ENCODE data around the gene PLXNA4.

PLXNA4 gene

DNA sequence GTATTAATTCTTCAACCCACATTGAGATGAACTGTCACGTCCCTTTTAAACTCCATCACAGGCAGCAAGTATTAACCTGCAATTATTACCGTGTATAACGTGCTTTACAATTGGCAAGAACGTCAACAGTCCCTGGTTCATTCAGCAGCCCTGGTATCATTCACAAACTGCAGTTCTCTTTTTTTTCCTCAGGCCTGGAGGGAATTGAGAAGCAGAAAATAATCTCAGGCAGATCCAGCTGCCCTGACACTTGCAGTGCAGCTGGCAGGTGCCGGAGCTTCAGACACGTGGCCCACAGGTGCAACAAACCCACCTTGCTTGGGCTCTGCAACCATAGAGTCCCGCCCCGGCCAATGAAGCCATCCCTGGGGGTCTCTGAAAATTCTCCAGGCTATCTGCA lies 137.3 kb downstream of the PLXNA4 start:
- no peak for DNase-seq (ENCODE audit: low spot score)

DNA sequence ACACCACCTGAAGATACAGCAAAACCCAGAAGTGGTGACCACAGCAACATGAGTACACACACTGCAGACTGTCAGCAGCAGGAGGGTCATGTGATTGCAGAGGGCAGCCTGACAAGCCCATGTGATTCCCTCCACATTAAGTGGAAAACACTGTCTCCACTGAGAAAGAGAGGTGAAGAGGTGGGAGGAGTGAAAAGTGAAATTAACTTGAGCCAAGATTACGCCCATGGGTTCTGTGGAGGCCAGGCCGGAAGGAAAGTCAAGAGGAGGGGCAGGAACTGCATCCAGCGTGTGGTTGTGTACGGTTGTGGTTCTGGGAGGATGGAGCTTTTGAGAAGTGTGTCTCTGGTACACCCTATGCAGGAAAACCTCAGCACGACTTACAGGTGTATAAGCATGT lies 138.5 kb downstream of the PLXNA4 start:
- DNase-seq (ENCODE audit: low spot score): no peak

DNA sequence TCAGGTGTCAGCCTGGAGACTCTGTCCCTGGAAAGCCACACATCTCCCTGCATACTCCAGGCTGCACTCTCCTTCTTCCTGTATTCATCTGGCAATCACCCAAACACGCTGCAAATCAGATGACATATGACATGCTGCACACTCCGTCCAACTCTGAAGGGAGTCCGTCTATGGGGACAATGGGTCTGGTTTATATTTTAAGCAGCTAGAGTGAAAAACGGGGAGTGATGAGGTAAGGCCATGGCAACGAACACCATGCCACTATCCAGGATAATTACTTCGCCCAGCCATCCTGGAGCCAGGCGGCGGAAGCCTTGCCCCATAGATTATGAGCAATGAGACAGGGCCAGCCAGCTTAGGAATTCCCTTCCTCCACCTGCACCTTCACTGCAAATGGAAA lies 140.1 kb downstream of the PLXNA4 start:
- DNase-seq (ENCODE audit: low spot score): no peak

DNA sequence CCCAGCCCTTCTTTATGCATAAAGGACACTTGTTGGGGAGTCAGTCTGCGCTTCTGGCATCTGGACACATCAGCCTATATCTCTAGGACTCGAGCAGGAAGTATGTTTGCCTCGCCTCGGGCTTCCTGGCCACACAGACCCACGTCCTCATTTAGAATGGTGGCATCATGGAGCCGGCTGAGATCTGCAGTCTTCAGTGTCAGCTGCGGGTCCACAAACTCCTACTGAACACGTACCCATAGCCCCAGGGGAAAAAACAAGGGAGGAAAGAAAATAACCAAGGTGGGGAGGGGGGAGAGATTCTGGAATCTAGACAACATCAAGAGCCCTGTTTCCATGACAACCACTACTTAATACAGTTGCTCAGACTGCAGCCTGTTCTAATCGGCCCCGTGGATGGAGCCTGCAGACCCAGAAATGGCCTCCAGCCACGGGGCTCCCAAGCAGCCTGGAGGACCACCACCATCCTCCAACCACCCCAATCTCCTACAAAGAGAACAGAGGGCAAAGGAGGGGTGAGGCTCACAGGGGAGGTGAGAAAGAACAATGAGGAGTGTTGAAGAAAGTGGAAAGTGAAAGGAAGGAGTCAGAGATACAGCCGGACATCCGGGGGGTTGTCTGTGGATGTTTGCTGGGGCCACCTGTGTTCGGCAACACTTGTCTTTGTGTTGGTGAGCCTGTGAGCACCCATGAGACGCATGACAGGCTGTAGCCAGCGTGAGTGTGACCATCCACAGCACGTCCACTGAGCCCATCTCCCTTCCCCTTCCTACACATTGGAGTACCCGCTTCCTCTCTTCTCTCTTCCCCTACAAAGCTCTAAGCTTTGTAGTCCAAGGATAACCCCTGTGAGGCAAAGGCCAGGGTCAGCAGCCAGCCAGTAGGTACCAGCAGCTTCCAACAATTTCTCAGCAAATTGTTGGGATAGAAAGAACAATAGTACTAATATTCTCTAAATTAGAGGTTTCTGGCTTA lies 141.0 kb downstream of the PLXNA4 start:
- DNase-seq (ENCODE audit: low spot score): no peak

DNA sequence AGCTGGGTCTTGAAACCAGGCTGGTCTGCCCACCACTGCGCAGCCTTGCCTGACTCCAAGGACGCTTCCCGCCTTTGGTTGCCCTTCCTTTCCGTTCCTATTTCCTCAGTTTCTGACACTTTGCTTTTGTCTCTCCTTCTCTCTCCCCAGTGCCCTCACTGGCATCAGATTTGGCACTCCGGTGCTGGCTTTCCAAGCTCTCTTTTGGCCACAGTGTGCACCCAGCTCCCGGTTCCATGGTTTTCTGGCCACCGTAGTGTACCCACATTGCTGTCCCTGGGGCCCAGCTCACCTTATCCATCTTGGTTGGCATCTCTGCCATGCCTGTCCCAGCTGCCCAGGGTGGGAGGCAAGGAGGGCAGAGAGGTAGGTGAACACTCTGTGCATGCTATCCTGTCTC lies 142.2 kb downstream of the PLXNA4 start:
- no peak for DNase-seq (ENCODE audit: low spot score)

DNA sequence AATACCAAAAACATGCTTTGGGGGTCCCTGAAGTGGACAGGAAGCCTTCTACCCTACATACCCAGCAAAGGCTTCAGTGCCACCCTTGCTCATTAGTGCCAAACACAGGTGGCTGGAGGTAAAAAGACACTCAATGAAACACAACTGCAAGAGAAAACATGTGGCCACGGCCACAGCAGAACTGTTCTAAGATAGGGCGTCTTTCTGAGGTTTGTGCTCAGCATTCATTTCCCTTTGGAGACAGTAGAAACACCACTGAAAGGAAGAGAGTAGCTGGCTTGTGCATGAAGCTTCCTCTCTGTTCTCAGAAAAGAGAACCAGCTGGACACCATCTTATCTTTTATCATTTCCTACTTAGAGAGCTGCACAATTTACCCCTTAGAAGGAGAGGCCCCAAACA lies 143.0 kb downstream of the PLXNA4 start:
- DNase-seq (ENCODE audit: low spot score): no peak

DNA sequence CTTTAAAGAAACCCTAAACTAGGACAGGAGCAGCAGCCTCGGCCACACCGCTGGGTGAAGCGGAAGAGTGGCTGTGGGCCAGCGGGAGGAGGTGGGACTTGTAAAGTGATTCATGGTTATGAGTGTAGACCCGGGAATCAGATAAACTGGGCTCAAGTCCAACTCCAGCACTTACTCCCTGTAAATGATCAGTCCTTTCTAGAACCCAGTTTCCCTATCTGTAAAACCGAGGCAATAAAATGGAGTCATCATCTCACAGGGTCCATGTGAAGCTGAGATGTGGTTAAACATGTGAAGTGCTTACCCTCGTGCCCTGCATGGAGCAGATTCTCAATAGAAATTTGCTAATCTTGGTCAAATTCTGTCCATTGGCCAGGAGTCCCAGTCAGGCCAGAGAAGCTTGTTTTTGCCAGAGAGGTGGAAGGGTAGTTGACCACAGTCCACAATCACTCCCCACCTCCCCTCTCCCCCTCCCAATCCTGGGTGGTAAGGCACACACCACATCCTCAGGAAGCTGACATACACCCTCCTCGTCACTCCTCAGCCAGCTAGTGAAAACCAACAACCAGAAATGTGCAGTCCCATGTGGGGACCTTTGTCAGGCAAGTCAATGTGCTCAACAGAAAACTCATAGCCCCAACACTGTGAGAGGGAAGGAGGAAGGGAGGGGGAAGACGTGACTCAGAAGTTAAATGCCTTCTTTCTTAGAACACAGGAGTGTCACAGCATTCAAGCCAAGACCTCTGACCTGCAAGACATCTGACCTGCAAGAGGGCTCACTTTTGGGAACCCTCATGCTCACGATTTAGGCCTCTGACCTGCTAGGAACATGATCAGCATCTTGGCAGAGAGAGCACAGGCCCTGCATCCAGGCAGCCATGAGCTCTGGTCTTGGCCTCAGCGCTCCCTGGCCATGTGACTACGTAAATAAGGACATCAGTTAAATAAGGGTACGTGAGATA lies 145.1 kb downstream of the PLXNA4 start:
- no peak for DNase-seq (ENCODE audit: low spot score)

DNA sequence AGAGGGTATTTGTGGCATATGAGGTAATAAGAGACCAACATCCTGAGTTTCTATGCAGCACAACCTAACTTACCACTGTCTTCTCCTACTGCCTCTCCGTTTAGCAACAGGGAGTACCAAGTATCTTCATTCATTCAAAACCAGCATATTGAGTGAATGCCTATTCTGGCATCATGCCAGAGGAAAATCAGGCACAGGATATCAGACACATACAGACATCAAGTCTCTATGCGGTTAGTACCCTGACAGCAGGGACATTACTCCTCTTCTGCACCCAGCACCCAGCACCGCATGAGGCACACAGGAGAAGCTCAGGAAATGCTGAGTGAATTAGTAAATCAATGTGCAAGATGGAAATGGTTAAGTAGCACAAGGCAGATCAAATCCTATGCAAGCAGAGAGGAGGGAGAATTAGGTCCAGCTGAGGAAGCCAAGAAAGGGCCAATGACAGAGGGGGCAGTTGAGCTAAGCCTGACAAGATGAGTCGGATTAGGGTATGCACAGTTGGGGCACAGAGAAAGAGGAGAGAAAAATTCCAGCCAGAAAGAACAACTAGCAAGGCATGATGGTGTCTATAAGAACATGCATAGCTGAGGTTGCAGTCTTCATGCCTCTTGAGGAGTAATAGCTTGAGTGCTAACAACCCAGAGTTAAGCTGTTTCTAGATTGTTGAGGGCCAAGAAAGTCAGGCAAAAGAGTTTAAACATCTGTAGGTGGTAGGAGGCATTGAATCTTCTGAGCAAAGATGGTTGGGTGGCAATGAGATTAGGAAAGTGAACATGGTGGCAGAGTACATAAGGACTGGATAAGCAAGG lies 146.0 kb downstream of the PLXNA4 start:
- no peak for DNase-seq (ENCODE audit: low spot score)

DNA sequence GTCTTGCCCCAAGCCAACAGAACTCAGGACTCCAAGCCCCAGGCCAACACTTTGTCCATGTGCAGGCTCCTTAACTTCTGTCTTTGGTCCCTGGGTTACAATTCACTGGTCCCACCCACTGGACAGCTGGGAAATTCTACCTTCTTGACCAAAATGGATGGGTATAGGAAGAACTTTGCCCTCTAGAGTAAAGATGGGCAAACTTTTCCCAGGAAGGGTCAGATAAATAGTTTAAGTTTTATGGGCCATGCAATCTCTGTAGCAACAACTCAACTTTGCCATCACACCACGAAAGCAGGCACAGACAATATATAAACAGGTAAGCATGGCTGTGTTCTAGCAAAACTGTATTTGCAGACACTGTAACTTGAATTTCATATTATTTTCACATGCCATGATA lies 147.1 kb downstream of the PLXNA4 start:
- no peak for DNase-seq (ENCODE audit: low spot score)

DNA sequence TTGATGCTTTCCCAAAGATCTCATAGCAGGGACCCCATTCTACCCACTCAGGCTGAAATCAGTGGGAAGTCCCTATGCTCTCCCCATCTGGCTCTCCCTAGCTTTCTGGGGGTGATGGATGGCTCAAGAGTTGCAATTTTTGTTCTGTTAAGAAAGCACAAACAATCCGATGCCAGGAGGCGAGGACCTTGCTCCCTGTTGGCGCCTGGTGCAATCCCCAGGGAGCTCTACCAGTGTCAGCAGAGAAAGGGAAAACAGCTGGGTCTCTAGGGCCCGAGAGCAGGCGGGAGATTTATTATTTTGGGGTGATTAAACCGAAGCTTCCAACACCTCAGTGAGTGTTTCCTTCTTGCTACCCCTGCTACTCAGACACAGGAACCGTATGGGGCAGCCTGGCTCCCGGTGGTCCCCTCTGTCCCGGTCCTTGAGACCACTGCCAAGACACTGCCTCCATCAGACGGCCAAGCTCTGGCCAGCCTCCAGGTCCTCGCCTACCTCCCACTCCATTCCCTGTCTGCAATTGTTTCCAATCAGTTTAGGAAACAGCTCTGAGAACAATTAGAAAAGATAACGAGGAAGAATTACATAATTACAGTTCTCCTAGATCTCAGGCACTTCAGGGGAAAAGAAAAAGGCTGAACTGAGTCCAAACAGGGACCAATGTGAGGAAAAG lies 147.9 kb downstream of the PLXNA4 start:
- no peak for DNase-seq (ENCODE audit: low spot score)

DNA sequence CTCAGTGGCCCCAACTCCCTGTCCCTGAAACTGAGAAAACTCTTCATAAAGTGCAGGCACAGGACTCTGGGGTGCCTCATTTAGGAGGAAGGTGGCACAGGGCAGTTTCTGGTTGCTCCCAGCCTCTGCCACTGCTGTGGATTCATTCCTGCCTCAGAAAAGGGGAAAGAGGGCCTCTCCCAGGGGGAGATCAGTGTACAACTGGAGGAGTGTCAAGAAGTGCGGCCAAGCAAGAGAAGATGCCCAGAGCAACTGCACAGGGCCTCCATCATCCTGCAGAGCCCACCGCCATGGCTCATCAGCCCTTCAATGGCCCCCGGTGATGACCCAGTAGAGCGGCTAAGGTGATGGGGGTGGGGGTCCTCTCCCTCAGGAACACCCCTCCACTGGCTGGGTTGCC lies 150.3 kb downstream of the PLXNA4 start:
- no peak for DNase-seq (ENCODE audit: low spot score)

DNA sequence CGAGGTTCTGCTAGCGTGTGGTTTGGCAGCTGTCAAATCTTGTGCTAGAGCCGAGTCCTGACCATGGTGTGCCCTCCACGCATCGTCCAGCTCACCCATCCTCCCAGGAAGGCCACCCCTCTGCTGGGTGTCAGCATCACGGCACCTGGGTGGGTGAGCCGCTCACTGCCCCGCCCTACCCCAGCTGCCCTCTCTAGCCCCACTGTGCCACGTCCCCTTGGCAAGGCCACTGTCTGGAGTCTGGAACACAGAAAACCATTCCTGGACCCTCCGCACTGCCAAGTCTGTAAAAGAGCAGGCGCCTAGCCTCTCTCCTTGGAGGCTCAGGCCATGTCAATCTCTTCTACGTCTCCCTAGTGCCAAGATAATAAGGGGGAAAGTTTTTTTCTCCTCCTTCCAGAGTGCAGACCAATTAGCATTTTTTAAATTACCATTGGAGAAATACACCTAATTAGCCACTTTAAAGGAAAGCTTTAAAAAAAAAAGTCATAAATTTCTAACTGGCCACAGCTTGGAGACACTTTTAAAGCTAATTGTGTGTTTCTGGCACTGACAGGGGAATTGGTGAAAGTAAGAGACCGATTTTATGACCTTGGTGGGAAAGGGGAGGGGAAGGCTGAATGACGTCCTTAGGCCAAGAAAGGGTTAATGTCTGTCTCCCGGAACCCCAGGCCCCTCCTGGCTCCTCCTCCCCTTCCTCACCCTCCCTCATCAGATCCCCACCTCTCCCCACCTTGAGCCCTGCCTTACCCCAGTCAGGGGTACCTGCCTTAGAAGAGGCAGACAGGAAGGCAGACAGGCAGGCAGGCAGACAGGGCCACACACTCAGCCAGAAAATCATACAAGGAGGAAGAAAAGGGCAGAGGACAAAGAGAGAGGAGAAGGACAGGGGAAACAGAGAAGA lies 151.2 kb downstream of the PLXNA4 start:
- no peak for DNase-seq (ENCODE audit: low spot score)

DNA sequence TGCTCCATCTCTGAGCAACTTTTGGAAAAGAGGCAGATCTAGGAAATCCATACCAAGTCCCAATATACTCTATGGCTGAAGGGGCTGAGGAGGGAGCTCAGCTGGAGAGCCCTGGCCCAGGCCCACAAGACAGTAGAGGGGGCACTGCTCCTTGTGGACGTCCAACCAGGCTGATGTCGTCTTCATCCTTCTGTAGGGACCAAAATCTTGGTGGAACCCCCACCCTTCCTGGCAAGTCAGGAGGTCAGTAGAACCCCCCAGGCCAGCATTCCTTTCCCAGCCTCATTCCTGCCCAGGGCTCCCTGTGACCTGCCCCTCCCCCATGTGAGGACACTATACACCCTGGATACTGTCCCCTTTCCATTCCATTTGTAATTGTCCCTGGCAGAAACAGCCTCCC lies 152.0 kb downstream of the PLXNA4 start:
- DNase-seq (ENCODE audit: low spot score): no peak

DNA sequence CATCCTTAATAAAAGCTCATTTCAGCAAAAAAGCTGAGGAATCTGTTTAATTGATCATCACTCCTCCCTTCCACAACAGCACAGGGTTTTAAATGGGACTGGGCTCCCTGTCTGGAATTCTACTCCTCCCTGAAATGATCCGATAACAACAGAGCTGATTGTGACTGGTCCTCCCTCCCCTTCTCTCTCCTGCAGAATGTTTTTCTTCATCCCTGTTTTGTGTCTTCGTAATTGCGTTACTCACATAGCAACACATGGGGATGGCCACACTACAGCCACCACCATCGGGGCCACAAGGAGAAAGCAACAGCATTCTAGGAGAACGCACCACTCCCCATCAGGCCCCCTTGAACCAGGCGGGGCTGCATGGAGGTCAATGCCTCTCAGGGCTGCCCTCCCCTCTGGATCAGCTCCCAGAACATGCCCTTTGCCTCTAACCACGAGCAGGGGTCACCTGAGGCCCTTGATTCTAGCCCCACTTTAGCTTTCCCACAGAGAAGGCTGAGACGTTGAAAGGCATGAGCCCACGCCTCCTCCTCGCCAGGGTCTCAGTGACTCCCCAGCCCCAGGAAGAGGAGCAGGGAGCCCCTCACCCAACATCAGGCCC lies 152.6 kb downstream of the PLXNA4 start:
- no peak for DNase-seq (ENCODE audit: low spot score)

DNA sequence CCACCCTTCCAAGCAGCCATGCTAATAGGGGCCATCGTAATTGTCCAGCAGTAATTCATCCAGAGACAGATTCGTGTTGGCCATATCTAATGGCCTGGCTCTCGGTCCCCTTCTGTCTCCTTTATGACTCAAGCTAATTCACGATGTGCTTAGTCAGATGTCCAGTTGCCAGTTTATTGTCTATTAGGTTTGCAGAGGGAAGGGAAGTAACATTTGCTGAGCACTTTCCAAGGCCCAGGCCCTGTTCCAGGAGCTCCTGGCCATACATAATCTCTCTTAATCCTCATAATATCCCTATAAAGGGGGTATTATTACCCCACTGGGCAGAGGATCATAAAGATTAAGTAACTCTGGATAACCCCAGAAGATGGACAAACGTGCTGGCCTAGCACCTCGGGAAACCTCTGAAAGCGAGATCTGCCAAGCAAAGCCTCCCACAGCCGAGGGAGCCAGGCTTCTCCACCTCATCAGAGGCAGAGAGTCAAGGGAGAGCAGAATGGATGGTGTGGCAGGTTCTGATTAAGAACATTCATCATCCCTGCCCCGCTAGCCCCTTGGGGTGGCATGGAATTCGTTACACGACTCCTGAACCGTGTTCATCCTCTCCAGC lies 153.7 kb downstream of the PLXNA4 start:
- DNase-seq (ENCODE audit: low spot score): no peak

DNA sequence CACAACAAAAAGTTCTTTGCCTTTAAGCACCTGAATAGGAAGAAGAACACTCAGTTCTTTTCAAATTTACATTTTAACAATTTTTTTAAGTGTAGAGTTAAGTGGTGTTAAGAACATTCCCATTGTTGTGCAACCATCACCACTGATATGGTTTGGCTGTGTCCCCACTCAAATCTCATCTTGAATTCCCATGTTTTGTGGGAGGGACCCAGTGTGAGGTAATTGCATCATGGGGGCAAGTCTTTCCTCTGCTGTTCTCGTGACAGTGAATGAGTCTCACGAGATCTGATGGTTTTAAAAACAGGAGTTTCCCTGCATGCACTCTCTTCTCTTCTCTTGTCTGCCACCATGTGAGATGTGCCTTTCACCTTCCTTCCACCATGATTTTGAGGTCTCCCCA lies 155.7 kb downstream of the PLXNA4 start:
- DNase-seq (ENCODE audit: low spot score): no peak

DNA sequence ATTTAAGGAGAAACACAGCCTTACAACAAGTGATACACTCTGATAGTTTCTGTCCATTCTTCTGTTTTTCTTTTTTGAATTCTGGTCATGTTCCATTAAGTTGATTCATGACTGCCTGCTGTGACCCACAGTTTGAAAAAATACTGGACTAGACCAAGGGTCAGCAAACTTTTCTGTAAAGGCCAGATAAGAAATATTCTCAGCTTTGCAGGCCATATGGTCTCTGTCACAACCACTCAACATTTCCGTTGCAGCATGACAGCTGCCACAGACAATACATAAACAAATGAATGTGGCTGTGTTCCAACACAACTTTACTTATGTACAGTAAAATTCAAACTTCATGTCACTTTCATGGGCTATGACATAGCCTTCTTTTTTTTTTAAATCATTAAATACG lies 156.7 kb downstream of the PLXNA4 start:
- DNase-seq (ENCODE audit: low spot score): no peak

DNA sequence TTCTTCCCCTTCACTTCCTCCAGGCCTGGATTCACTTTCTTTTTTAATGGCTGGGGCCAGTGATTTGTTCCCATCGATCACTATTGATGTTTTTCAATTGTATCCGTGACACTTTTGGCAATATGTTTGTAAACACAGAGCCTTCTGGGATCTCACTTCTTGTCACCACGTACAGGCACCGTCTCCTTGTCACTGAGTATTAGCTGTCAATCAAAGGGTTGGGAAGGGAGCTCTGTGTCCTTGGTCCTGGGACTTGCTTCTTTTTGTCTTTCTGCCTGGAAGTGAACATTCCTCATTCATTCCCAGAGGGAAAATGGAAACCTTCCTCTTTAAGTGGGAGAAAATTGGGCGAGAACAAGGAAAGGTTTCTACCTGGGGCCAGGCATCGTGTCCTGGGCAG lies 157.4 kb downstream of the PLXNA4 start:
- DNase-seq (ENCODE audit: low spot score): no peak

DNA sequence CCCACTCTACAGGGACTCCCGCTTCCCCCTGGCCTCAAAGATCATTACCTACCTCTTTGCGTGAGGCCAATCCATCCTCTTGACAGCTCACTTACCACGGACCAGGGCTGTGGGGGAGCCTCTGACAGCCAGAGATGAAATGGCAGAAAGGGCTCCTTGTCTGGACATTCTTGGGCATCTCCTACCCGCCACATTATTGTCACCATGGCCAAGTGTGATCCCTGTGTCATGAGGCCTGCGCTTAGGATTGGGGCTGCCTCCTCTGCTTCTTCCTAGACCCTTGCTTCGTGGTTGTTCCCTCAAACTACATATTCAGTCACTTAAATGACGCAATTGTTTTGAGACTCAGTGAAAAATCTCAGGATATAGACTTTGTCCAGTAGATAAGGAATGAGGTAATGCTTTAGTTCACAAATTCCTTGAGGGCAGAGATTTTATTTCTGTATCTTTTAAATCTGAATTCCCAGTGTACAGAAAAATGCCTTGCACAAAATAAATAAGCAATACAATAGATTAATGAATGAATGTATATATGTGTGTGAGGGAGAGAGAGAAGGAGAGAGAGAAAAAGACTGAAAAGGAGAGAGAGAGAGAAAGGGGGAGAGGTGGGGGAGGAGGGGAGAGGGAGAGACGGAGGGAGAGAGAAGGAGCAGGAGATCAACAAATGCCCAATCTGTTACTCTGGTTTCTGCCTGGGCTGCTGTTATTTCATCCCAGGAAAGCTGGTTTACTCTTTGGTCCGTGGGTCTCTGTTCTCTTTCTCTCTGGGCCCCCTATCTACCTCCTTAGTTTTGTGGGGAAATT lies 159.0 kb downstream of the PLXNA4 start:
- DNase-seq (ENCODE audit: low spot score): no peak
